NOMO-1 treated with dmso at 0.1 percent for 144 hours (cell line): ENCODE data around the gene GRIN3B.
A peak's percentile ranks its signal among the peaks of the same experiment; 100 is the strongest.

ENCODE experiments used
- DNase-seq: peaks from one replicate; lab custom pipeline; 2025; ENCODE audit not compliant: unreplicated experiment; lab: John Stamatoyannopoulos, UW

GRIN3B gene

DNA sequence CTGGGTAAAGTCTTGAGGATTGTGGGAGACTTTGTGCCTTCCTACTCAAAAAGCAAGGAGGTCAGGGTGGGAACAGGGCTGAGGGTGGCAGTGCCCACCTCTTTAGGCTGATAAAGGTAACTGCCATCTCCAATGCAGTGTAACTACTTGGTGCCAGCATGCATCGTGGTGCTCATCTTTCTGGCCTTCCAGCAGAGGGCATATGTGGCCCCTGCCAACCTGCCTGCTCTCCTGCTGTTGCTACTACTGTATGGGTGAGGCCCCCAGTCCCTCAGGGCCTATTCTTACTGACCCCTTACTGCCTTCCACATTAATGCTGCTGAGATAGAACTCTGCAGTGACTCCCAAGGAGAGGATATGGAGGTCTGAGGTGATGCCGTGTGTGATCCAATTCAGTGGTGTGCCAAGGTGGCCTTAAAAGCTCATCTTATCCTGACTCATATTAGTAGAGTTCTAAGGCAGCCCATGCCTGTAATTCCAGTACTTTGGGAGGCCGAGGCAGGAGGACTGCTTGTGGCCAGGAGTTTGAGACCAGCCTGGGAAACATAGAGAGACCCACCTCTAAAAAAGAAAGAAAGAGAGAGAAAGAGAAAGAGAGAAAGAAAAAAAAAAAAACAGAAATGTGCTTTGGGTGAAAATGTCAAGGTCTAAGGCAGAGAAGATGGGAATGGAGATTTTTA, 57.1 kb downstream of the GRIN3B start:
- DNase-seq = peak; percentile 32

DNA sequence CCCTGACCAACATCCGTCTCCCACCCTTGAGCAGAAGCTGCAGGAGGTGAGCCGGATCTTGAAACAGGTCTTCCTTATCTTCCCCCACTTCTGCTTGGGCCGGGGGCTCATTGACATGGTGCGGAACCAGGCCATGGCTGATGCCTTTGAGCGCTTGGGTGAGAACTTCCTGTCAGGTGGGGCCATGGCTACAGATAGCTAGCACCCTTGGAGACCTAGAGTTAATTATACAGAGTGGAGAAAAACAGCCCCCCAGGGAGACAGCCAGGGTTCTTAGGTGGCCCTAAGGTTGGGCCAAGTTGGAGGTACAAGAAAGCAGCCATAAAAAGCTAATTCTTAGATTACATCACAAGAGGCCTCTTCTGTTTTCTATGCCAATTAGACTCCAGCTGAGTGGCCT, 57.9 kb downstream of the GRIN3B start:
- no peak for DNase-seq
